GM23338 (cell line): Measurements from ENCODE around the gene NDUFA7. TPM values are rescaled to one million over a fixed set of nuclear protein-coding genes. Genes with fewer than 3 reads are reported as not detected.
A peak's percentile ranks its signal among the peaks of the same experiment; 100 is the strongest.

Experiments used
- ATAC-seq: fragments of 200-7000 bp; cut with Tn5 transposase; 3 replicates; pipeline ENCODE4 v1.9.1; 2020
- DNase-seq: peaks from one replicate; pipeline ENCODE4 v3.0.0-alpha.2; 2015; ENCODE audit warnings: low spot score
- H2AFZ ChIP-seq: fragments of 200-600 bp; sonication (generic); 2 replicates; pipeline ENCODE4 v1.8.0; 2016; ENCODE audit warnings: antibody characterized with exemption, mild to moderate bottlenecking, moderate library complexity
- H3F3A ChIP-seq: fragments of 200-600 bp; sonication (generic); replicated peaks from 2 replicates; pipeline ENCODE4 v1.8.0; 2017; ENCODE audit warnings: antibody characterized with exemption, mixed run types, low read depth
- H3K27ac ChIP-seq: fragments of 200-600 bp; sonication (generic); 2 replicates; pipeline ENCODE4 v1.6.1; 2016; ENCODE audit warnings: low read depth
- H3K27me3 ChIP-seq: fragments of 200-600 bp; sonication (generic); 2 replicates; pipeline ENCODE4 v1.8.0; 2016; ENCODE audit warnings: mild to moderate bottlenecking, mixed run types, moderate library complexity; ENCODE audit not compliant: insufficient read depth
- H3K36me3 ChIP-seq: fragments of 200-600 bp; sonication (generic); 2 replicates; pipeline ENCODE4 v1.8.0; 2016; ENCODE audit warnings: mild to moderate bottlenecking; ENCODE audit not compliant: insufficient read depth
- H3K4me1 ChIP-seq: fragments of 200-600 bp; sonication (generic); 2 replicates; pipeline ENCODE4 v1.8.0; 2016; ENCODE audit warnings: mild to moderate bottlenecking, moderate library complexity; ENCODE audit not compliant: insufficient read depth
- H3K4me2 ChIP-seq: fragments of 200-600 bp; sonication (generic); 2 replicates; pipeline ENCODE4 v1.7.1; 2017; ENCODE audit warnings: mixed run types
- H3K4me3 ChIP-seq: fragments of 200-600 bp; sonication (generic); 2 replicates; pipeline ENCODE4 v1.6.1; 2016; ENCODE audit warnings: mixed run types
- H3K79me2 ChIP-seq: fragments of 200-600 bp; sonication (generic); replicated peaks from 2 replicates; pipeline ENCODE4 v1.8.0; 2017; ENCODE audit warnings: mild to moderate bottlenecking; ENCODE audit not compliant: insufficient read depth
- H3K9me2 ChIP-seq: fragments of 200-600 bp; sonication (generic); 2 replicates; pipeline ENCODE4 v1.8.0; 2017; ENCODE audit not compliant: insufficient read depth
- H4K20me1 ChIP-seq: fragments of 200-600 bp; sonication (generic); replicated peaks from 2 replicates; pipeline ENCODE4 v1.8.0; 2017; ENCODE audit warnings: mild to moderate bottlenecking; ENCODE audit not compliant: insufficient read depth
- H3K27ac Mint-ChIP-seq: 2 replicates; pipeline ENCODE4 v1.8.0; 2020; ENCODE audit warnings: inconsistent platforms, mild to moderate bottlenecking, moderate library complexity, mixed read lengths
- H3K27me3 Mint-ChIP-seq: 3 replicates; pipeline ENCODE4 v1.8.0; 2022; ENCODE audit warnings: low read depth, mild to moderate bottlenecking, moderate library complexity, mixed read lengths, inconsistent platforms; ENCODE audit not compliant: insufficient read depth, poor library complexity
- H3K36me3 Mint-ChIP-seq: 3 replicates; pipeline ENCODE4 v1.8.0; 2021; ENCODE audit warnings: low read depth, mild to moderate bottlenecking, inconsistent platforms, moderate library complexity, mixed read lengths
- H3K4me1 Mint-ChIP-seq: 3 replicates; pipeline ENCODE4 v1.8.0; 2020; ENCODE audit warnings: mild to moderate bottlenecking, inconsistent platforms, mixed read lengths
- H3K4me3 Mint-ChIP-seq: 3 replicates; pipeline ENCODE4 v1.8.0; 2021; ENCODE audit warnings: moderate library complexity, mild to moderate bottlenecking, inconsistent platforms, mixed read lengths
- H3K9me3 Mint-ChIP-seq: 3 replicates; pipeline ENCODE4 v1.8.0; 2020; ENCODE audit warnings: moderate library complexity, mild to moderate bottlenecking, inconsistent platforms, mixed read lengths
- CREB1 ChIP-seq: fragments of 250-450 bp; sonication (Bioruptor Pico); IDR thresholded peaks from 2 replicates; pipeline ENCODE4 v1.5.0; 2020; ENCODE audit warnings: low read depth, mild to moderate bottlenecking, moderate library complexity
- CTCF ChIP-seq, 2 experiments: fragments of 200-600 bp in 1 of 2; sonication (generic) in 1 of 2; conservative IDR thresholded peaks; 2 replicates each; pipeline versions ENCODE4 v1.5.1 to v1.6.1; 2016 to 2017; ENCODE audit warnings: antibody characterized with exemption in 2 of 2, low read depth in 2 of 2, mild to moderate bottlenecking in 2 of 2, moderate library complexity in 1 of 2
- ETS1 ChIP-seq: IDR thresholded peaks from 2 replicates; pipeline ENCODE4 v1.6.1; 2016; ENCODE audit warnings: antibody characterized with exemption
- EZH2 ChIP-seq: fragments of 200-600 bp; sonication (generic); IDR thresholded peaks from one replicate; pipeline ENCODE4 v1.8.0; 2017; ENCODE audit warnings: antibody characterized with exemption, mild to moderate bottlenecking, low read depth; ENCODE audit not compliant: unreplicated experiment
- EZH2phosphoT487 ChIP-seq: fragments of 200-600 bp; sonication (generic); IDR thresholded peaks from one replicate; pipeline ENCODE4 v1.8.1; 2018; ENCODE audit warnings: antibody characterized with exemption; ENCODE audit not compliant: unreplicated experiment
- JUNB ChIP-seq: IDR thresholded peaks from one replicate; pipeline ENCODE4 v1.6.1; 2016; ENCODE audit warnings: antibody characterized with exemption; ENCODE audit not compliant: unreplicated experiment
- NANOG ChIP-seq: IDR thresholded peaks from 2 replicates; pipeline ENCODE4 v1.6.1; 2016; ENCODE audit warnings: antibody characterized with exemption, borderline replicate concordance
- POLR2AphosphoS5 ChIP-seq: IDR thresholded peaks from 2 replicates; pipeline ENCODE4 v1.6.1; 2016; ENCODE audit warnings: antibody characterized with exemption, low read depth
- REST ChIP-seq: IDR thresholded peaks from one replicate; pipeline ENCODE4 v1.6.1; 2018; ENCODE audit warnings: antibody characterized with exemption; ENCODE audit not compliant: unreplicated experiment
- STAT1 ChIP-seq: IDR thresholded peaks from one replicate; pipeline ENCODE4 v1.6.1; 2016; ENCODE audit warnings: antibody characterized with exemption; ENCODE audit not compliant: unreplicated experiment
- ZNF114 ChIP-seq: fragments of 250-450 bp; sonication (Bioruptor Pico); IDR thresholded peaks from 2 replicates; pipeline ENCODE4 v1.5.0; 2020; ENCODE audit warnings: mild to moderate bottlenecking, moderate library complexity
- ZNF331 ChIP-seq: fragments of 250-450 bp; sonication (Bioruptor Pico); IDR thresholded peaks from 2 replicates; pipeline ENCODE4 v1.5.0; 2020; ENCODE audit warnings: low read depth, mild to moderate bottlenecking, moderate library complexity
- ZNF462 ChIP-seq: fragments of 250-450 bp; sonication (Bioruptor Pico); IDR thresholded peaks from 2 replicates; pipeline ENCODE4 v1.5.0; 2020; ENCODE audit warnings: mild to moderate bottlenecking, moderate library complexity
- polyA plus RNA-seq: library from polyadenylated mRNA; unstranded; fragments of >200 nt; fragmentation: Nextera tagmentation; extraction: Ambion mirVana; gene quantifications from 2 replicates; pipeline ENCODE4 v1.2.1, GENCODE V29; 2016
- total RNA-seq: library from RNA; depleted of rRNA; stranded (reverse); fragments of >200 nt; shearing (Covaris generic); gene quantifications from 2 replicates; pipeline ENCODE4 v1.2.3, GENCODE V29; 2014

The NDUFA7 gene
- total and polyA plus RNA-seq, 2 experiments from 2014 or later: 35.1 to 344 TPM

GRCh38 chr19:8269724-8270123 is 51.5 kb downstream of the NDUFA7 start:
- 0 out of 2 replicates have a peak, but pooled peaks cover 10% of the 10 kb centered on the region for H3F3A ChIP-seq
- DNase-seq (no peak), ATAC-seq (no peak)
- no peak overlapping the region for H3K27ac Mint-ChIP-seq
- no peaks in the 10 kb centered on the region for H4K20me1 ChIP-seq
- no peaks in the 10 kb centered on the region for H3K27me3 ChIP-seq
- no peaks in the 10 kb centered on the region for H3K9me2 ChIP-seq
- H2AFZ ChIP-seq: peak overlapping the region; percentile 91
- H3K79me2 ChIP-seq: no peaks in the 10 kb centered on the region
- H3K27ac ChIP-seq: no peak overlapping the region
- no peak for TF ChIP-seq EZH2phosphoT487
- no peak for TF ChIP-seq REST
- no peak for TF ChIP-seq POLR2AphosphoS5
- no peak for TF ChIP-seq ZNF462 (CRISPR knock-in tag)
- no peak for TF ChIP-seq CREB1 (CRISPR knock-in tag)
- TF ChIP-seq JUNB: no peak
- no peak for TF ChIP-seq EZH2
- TF ChIP-seq NANOG: no peak
- no peak for TF ChIP-seq CTCF (conservative IDR thresholded peaks at IDR 0.05; ENCODE audit: low read depth in 2 of 2)
- TF ChIP-seq ETS1: no peak
- TF ChIP-seq STAT1: no peak
- no peak for TF ChIP-seq ZNF331
- TF ChIP-seq ZNF114: no peak
- 0 out of 2 replicates have a peak, but pooled peaks cover 8% of the 10 kb centered on the region for H3K4me1 ChIP-seq
- no peaks in the 10 kb centered on the region for H3K36me3 ChIP-seq
- peaks cover 8% of the 10 kb centered on the region for H3K4me1 Mint-ChIP-seq
- H3K36me3 Mint-ChIP-seq: no peaks in the 10 kb centered on the region; the same call in 2 of the 3 replicates
- peak overlapping the region; percentile 39; the same call in 1 of the 3 replicates for H3K4me3 Mint-ChIP-seq
- H3K9me3 Mint-ChIP-seq: no peaks in the 10 kb centered on the region
- H3K27me3 Mint-ChIP-seq: peaks cover 4% of the 10 kb centered on the region
- no peak overlapping the region for H3K4me2 ChIP-seq
- no peak overlapping the region for H3K4me3 ChIP-seq
